HG02588 (cell line): ENCODE results near the gene RBKS.
"Not testable (repeated sequence)": the region's sequence is repeated elsewhere in the genome, so short reads cannot be mapped to it uniquely, and the experiment has no call there.

ENCODE experiments used
- ATAC-seq: cut with Tn5 transposase; IDR thresholded peaks from one replicate; pipeline ENCODE4 v1.9.1; 2021; ENCODE audit warnings: mild to moderate bottlenecking, moderate library complexity; ENCODE audit not compliant: unreplicated experiment

The RBKS gene

DNA sequence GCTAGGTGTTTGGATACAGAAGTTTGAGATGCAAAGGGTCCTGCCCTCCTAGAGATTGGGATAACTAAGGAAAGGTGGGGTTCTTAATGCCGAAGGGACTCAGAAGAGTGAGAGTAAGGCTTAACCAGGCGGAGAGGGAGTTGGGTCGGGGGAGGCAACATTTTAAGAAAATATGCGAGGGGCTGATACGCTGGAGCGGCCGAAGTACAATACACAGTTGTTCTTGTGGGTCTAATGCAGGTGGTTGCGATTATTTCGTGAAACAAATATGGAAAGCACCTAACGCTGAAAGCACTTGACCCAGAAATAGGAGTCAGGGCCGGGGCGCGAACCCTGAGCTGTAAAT lies 119.0 kb downstream of the RBKS start:
- ATAC-seq = peak; percentile 7

DNA sequence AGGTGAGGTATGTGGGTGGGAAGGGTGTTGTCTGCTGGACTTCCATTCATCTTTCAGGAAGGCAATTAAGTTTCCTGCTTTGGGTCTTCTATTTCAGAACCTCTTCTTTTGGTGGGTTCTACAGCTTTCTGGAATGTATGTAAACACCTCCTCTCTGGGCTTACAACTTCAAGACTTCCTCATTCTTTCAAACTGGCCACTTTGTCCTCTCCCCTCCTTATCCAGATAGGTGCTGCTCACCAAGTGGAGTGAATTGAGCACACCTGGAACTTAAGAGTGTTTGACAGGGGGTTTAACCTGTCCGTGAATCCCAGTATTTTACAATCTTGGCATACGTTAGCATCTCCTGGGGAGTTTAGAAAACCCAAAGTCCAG lies 123.9 kb downstream of the RBKS start:
- ATAC-seq = no peak

DNA sequence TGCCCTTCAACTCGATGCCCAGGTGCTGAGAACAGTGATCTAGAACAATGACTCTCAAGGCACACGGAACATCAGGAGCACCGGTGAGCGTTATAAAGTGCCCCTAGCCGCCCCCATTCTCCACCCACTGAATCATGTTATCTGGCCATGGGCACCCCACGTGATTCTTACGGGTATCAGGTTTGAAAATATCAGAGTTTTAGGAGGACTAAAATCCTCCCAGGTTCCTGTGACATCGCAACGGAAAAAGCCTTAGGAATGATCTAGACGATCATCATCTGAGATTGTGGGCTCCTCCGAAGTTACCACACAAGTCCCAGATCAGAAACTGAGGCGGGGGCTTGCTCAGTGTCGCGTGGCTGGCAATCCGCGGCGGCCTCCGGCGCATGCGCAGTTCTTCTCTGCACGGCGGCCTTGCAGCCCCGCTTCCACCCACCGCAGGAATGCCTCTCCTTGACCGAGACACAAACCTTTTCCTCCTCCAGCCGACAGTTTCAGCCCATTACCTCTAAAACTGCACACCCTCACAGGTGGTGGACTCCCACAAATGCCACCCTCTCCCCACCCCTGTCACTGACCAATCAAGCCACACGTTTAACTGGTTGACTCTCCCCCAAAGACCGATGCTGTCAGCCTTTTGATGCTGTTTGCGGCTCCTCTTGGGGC lies 124.4 kb downstream of the RBKS start:
- ATAC-seq = no peak

- ATAC-seq = not testable (repeated sequence)
Observed at GRCh38 chr2:27764526-27764925, 125.7 kb downstream of the RBKS start.

DNA sequence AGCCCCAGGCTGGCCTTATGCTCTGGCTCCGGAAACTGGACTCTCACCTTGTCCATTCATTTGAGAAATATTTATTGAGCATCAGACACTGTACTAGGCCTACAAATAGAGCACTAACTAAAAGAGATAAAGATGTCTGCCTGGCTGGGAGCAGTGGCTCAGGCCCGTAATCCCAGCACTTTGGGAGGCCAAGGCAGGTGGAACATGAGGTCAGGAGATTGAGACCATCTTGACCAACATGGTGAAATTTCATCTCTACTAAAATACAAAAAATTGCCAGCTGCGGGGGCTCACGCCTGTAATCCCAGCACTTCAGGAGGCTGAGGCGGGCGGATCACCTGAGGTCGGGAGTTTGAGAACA lies 126.3 kb downstream of the RBKS start:
- ATAC-seq = no peak

DNA sequence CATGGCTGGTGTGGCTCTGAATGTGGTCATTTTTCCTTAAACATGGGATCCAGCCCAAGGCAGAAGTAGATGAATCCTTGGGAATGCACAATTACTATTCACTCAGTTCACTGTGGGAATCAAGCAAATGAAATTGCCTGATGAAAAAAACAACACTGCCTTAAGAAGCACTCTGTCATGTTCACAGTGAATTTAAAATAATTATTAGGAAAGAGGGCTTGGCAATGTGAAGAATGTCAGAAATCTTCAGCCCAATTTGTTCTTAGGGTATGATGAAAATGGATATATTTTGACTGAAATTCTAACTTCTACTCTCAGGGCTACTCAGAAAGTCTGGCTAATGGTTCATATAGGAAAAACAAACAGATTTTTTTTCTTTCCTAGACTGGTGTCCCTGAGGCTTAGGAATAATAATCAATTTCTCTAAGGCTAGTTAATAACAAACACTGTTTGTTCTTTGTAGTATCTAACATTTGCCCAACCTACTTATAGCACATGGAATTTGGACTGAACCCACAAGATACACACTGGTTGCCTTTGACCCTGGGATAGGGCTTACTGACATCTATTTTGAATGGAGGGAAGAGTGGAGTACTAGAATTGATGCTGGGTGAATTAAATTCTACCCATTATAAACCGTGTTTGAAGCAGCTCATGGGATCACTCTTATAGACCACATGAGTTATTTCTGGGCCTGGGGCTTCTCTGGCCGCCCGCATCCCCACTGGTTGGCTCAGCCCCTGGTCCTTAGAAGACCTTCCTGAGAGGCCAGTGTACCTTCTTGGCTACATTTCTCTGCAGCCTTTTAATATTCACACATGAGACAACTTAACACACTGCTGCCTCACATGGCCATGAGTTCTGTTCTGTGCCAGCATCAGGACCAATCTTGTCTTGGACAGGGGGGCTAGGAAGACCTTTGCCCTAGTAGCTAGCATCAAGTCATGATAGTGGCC lies 127.0 kb downstream of the RBKS start:
- ATAC-seq = no peak

DNA sequence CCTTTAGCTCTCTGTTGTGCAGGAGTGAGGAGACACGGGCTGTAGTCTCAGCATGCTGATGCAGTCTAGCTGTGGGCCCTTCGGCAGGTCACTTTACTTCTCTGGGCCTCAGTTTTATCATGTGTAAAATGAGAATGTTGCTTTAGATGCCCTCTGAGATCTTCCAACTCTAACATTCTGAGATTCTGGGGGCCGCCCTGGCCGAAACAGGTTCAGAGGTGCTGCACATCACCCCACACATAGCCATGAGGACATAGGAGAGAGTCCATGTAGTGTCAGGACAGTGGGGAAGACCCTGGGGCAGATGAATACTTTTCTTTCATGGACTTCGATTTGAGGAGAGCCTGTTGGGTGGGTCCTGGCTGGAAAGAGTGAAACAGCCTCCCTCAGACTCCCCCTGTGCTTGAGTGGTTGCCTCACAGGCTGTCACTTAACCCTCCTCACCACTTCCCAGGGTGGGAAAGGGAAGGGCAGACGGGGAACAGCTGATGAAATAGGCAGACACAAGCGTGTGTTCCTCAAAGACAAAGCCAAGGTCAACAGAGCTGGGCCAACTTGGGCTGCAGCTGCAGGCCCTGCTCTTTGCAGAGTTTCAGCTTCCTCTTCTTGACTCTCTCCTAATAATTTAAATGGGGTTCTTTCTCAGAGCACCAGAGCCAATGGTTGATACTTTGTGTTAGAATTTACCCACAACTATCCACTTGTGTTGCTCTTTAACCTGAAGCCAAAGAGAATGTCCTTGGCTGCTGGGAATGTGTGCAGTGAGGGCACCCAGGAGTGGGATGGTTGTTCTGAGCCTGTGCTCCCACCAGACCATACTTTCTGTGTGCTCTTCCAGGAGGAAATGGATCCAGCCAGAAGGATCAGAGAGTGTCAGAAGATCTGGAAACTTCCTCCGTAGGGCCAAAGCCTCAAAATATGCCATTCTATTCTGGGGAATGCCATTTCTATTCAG lies 133.4 kb downstream of the RBKS start:
- ATAC-seq = no peak

DNA sequence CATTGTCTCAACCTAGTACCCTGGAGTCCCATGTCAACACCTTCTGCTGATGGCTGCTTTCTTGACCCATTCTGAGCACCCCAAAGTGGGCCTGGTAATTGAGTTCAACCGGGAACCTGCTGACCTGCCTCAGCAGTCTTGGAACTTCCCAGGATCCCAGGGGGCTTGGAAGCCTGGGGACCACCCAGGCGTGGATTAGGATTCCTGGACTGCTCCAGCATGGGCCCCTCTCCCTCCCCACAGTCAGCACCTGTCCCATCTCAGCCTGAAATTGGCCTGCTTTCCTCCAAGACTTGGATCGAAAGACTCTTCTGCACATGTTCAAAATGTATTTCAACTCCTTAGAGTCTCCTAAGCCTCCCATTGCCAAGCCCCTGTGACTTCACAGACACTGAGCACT lies 134.1 kb downstream of the RBKS start:
- no peak for ATAC-seq

- ATAC-seq = no peak
Observed at GRCh38 chr2:27754831-27755230, 135.4 kb downstream of the RBKS start.

- no peak for ATAC-seq
Observed at GRCh38 chr2:27754138-27754588, 136.0 kb downstream of the RBKS start.

- ATAC-seq = no peak
Observed at GRCh38 chr2:27752551-27753237, 137.5 kb downstream of the RBKS start.

- no peak for ATAC-seq
Observed at GRCh38 chr2:27751377-27751776, 138.8 kb downstream of the RBKS start.

GRCh38 chr2:27748803-27749554 lies 141.2 kb downstream of the RBKS start:
- not testable (repeated sequence) for ATAC-seq

DNA sequence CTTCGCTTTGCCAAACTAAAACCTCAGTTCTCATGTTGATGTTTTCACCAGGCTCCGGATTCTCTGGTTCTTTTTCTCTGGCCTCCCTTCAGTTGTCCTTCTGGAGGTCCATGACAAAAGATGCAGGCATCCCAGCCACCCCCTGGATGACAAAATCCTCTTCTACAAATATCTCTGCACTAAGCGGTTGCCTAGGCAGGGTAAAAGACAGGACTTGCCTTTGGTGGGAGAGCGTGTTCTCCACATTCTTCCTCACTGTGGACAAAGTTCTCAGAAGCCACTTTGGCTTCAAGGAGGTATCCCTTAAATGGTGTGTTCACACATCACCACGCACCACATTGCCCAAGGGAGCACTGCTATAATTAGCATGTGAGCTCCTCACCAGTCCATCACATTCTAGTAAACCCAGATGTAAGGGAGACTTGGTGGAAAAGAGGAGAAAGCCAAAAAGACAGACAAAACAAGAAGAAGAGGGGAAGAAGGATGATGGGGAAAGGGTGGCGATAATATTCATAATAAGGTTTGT lies 142.3 kb downstream of the RBKS start:
- ATAC-seq = no peak

GRCh38 chr2:27746325-27746724 lies 143.9 kb downstream of the RBKS start:
- no peak for ATAC-seq

DNA sequence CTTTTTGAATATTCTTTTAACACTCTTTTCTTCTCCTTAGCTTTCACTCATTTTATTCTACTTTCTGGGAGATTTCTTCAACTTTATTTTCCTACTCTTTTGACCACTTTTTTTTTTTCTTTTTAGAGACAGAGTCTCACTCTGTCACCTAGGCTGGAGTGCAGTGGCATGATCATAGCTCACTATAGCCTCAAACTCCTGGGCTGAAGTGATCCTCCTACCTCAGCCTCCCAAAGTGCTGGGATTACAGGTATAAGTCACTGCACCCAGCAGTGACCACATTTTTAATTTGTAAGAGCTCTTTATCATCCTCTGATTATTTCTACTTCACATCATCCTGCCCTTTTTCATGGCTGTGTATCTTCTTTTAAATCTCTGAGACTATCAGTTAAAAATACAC lies 144.7 kb downstream of the RBKS start:
- not testable (repeated sequence) for ATAC-seq

GRCh38 chr2:27742571-27742970 lies 147.6 kb downstream of the RBKS start:
- no peak for ATAC-seq

- no peak for ATAC-seq
Observed at GRCh38 chr2:27741673-27742072, 148.5 kb downstream of the RBKS start.

GRCh38 chr2:27739058-27739373 lies 151.2 kb downstream of the RBKS start:
- no peak for ATAC-seq
